B cell (primary cell): ENCODE results near the gene DCPS. TPM values are rescaled to one million over a fixed set of nuclear protein-coding genes. Genes with fewer than 3 reads are reported as not detected.
"Not testable (repeated sequence)": the region's sequence is repeated elsewhere in the genome, so short reads cannot be mapped to it uniquely, and the experiment has no call there.

Experiments used
- ATAC-seq: fragments of 200-7000 bp; cut with Tn5 transposase; one replicate; pipeline ENCODE4 v1.10.0; 2021; ENCODE audit warnings: low read depth, mild to moderate bottlenecking, moderate number of reproducible peaks, moderate library complexity
- CTCF ChIA-PET: fragments of 350-600 bp; sonication (Branson Sonifier 250); formaldehyde crosslinking; loops from one replicate; lab custom pipeline; 2021; ENCODE audit warnings: antibody characterized with exemption, inconsistent platforms; lab: Charles Lee
- POLR2A ChIA-PET: fragments of 350-600 bp; sonication (Branson Sonifier 250); formaldehyde crosslinking; loops from one replicate; lab custom pipeline; 2021; ENCODE audit warnings: antibody characterized with exemption; lab: Charles Lee
- DNase-seq: peaks from one replicate; pipeline ENCODE4 v3.0.0; 2013
- H2AFZ ChIP-seq: 2 replicates; pipeline ENCODE4 v1.6.1; 2012; ENCODE audit warnings: mild to moderate bottlenecking, low read depth, low read length; ENCODE audit not compliant: insufficient read depth, poor library complexity, severe bottlenecking
- H3K27ac ChIP-seq, 2 donors: 1 replicate in 1 of 2; 2 replicates in 1 of 2; pipeline ENCODE4 v1.5.1; 2012 to 2013; ENCODE audit warnings: low read length in 2 of 2, mild to moderate bottlenecking in 2 of 2, moderate library complexity in 1 of 2
- H3K27me3 ChIP-seq, 4 experiments: fragments of 200-600 bp in 1 of 4; sonication (generic) in 1 of 4; replicated peaks in 1 of 4; 1 replicate in 2 of 4; 2 replicates in 2 of 4; pipeline versions ENCODE4 v1.6.1 to v1.7.0; 2013 to 2016; ENCODE audit warnings: low read length in 3 of 4, mild to moderate bottlenecking in 2 of 4, mixed read lengths in 1 of 4, moderate library complexity in 1 of 4; ENCODE audit not compliant: insufficient read depth in 4 of 4, control insufficient read depth in 3 of 4; ENCODE audit errors: control extremely low read depth in 1 of 4
- H3K36me3 ChIP-seq, 2 experiments: replicated peaks in 1 of 2; 1 replicate in 1 of 2; 2 replicates in 1 of 2; pipeline versions ENCODE4 v1.6.1 to v1.7.1; 2013; ENCODE audit warnings: low read length in 1 of 2; ENCODE audit not compliant: insufficient read depth in 2 of 2, control insufficient read depth in 1 of 2; ENCODE audit errors: control extremely low read depth in 1 of 2, extremely low read depth in 1 of 2
- H3K4me1 ChIP-seq, 2 donors: fragments of 200-600 bp in 1 of 2; sonication (generic) in 1 of 2; 1 replicate in 1 of 2; 2 replicates in 1 of 2; pipeline versions ENCODE4 v1.5.1 to v1.6.1; 2013 to 2017; ENCODE audit warnings: low read length in 2 of 2; ENCODE audit not compliant: control insufficient read depth in 2 of 2, insufficient read depth in 2 of 2
- H3K4me2 ChIP-seq: replicated peaks from 2 replicates; pipeline ENCODE3; 2012; ENCODE audit warnings: mild to moderate bottlenecking, low read depth, low read length; ENCODE audit not compliant: poor library complexity, severe bottlenecking
- H3K4me3 ChIP-seq, 5 experiments: fragments of 200-600 bp in 1 of 5; sonication (generic) in 1 of 5; 1 replicate in 3 of 5; 2 replicates in 2 of 5; pipeline versions ENCODE4 v1.5.1 to v1.7.0; 2011 to 2016; ENCODE audit warnings: low read length in 4 of 5, mild to moderate bottlenecking in 4 of 5, low read depth in 2 of 5, control low read depth in 1 of 5, moderate library complexity in 1 of 5; ENCODE audit not compliant: insufficient read depth in 1 of 5; ENCODE audit errors: control extremely low read depth in 1 of 5, extremely low read depth in 1 of 5
- H3K79me2 ChIP-seq: fragments of 200-600 bp; sonication (generic); one replicate; pipeline ENCODE4 v1.6.0; 2016; ENCODE audit warnings: low read length; ENCODE audit not compliant: control insufficient read depth, insufficient read depth
- H3K9ac ChIP-seq: fragments of 200-600 bp; sonication (generic); 2 replicates; pipeline ENCODE4 v1.6.1; 2017; ENCODE audit warnings: mild to moderate bottlenecking, low read length, moderate library complexity
- H3K9me3 ChIP-seq, 3 donors: one replicate each; pipeline versions ENCODE4 v1.6.1 to v1.7.1; 2013; ENCODE audit warnings: low read length in 2 of 3; ENCODE audit not compliant: control insufficient read depth in 2 of 3, insufficient read depth in 1 of 3; ENCODE audit errors: control extremely low read depth in 1 of 3
- H4K20me1 ChIP-seq: 2 replicates; pipeline ENCODE4 v1.6.0; 2012; ENCODE audit warnings: mild to moderate bottlenecking, low read length; ENCODE audit not compliant: insufficient read depth, control insufficient read depth, poor library complexity, severe bottlenecking
- H3K27ac Mint-ChIP-seq: one replicate; pipeline ENCODE4 v1.8.0; 2021; ENCODE audit warnings: mixed read lengths
- H3K27me3 Mint-ChIP-seq: one replicate; pipeline ENCODE4 v1.8.0; 2021; ENCODE audit warnings: mixed read lengths
- H3K4me1 Mint-ChIP-seq: one replicate; pipeline ENCODE4 v1.8.0; 2021; ENCODE audit warnings: mixed read lengths
- H3K4me3 Mint-ChIP-seq: one replicate; pipeline ENCODE4 v1.8.0; 2021; ENCODE audit warnings: mixed read lengths
- H3K9me3 Mint-ChIP-seq: one replicate; pipeline ENCODE4 v1.8.0; 2022; ENCODE audit warnings: mixed read lengths; ENCODE audit not compliant: insufficient read depth
- EZH2 ChIP-seq: IDR thresholded peaks from 2 replicates; pipeline ENCODE4 v1.6.1; 2012; ENCODE audit warnings: borderline replicate concordance, low read depth, mild to moderate bottlenecking, moderate library complexity, low read length; ENCODE audit not compliant: insufficient read depth, poor library complexity, severe bottlenecking
- WGBS: methylation state at CpG from one replicate; pipeline ENCODE4 v1.1.5; 2013; ENCODE audit warnings: missing lambda C conversion rate; ENCODE audit not compliant: insufficient coverage; 5-methylcytosine and 5-hydroxymethylcytosine counted together
- intact Hi-C: fragments of 100-400 bp; cut with micrococcal nuclease; formaldehyde crosslinking; loops from one replicate; pipeline ENCODE4 v1.10.0; 2022
- polyA plus RNA-seq: library from polyadenylated mRNA; depleted of rRNA; stranded (reverse); fragments of >200 nt; gene quantifications from 2 replicates; pipeline ENCODE4 v1.2.3, GENCODE V29; 2012
- total RNA-seq, 2 donors: library from RNA; stranded (reverse); fragments of 120-200 nt in 1 of 2; gene quantifications; 1 replicate in 1 of 2; 2 replicates in 1 of 2; pipeline versions ENCODE4 v1.2.3 to v1.2.4, GENCODE V29; 2013 to 2022
- TF ChIP-seq, protein P1 (sequence below): fragments of 200-600 bp; IDR thresholded peaks from one replicate; pipeline ENCODE4 v1.8.0; 2022; ENCODE audit warnings: antibody characterized with exemption, mild to moderate bottlenecking

The DCPS gene
- total and polyA plus RNA-seq, 2 donors (not counting 1 experiment from before 2014, with no cell fraction given): 21.7 to 37.1 TPM

- Histone ChIP-seq H3K9me3 (no peaks in the 10 kb centered on the region), H3K36me3 (no peaks in the 10 kb centered on the region), H2AFZ (no peak overlapping the region), H3K9ac (no peak overlapping the region), H3K4me1 (no peaks in the 10 kb centered on the region), H3K4me2 (no peak overlapping the region), H3K4me3 (no peak overlapping the region), H3K27me3 (no peaks in the 10 kb centered on the region), H3K27ac (no peak overlapping the region), H3K79me2 (no peaks in the 10 kb centered on the region), H4K20me1 (no peaks in the 10 kb centered on the region)
- no peak overlapping the region for H3K4me3 Mint-ChIP-seq
- H3K27ac Mint-ChIP-seq: no peak overlapping the region
- WGBS: 90% methylated on average over 4 of the region's 4 CpGs
- intact Hi-C loops: no loop called here
- TF ChIP-seq, protein P1, sequence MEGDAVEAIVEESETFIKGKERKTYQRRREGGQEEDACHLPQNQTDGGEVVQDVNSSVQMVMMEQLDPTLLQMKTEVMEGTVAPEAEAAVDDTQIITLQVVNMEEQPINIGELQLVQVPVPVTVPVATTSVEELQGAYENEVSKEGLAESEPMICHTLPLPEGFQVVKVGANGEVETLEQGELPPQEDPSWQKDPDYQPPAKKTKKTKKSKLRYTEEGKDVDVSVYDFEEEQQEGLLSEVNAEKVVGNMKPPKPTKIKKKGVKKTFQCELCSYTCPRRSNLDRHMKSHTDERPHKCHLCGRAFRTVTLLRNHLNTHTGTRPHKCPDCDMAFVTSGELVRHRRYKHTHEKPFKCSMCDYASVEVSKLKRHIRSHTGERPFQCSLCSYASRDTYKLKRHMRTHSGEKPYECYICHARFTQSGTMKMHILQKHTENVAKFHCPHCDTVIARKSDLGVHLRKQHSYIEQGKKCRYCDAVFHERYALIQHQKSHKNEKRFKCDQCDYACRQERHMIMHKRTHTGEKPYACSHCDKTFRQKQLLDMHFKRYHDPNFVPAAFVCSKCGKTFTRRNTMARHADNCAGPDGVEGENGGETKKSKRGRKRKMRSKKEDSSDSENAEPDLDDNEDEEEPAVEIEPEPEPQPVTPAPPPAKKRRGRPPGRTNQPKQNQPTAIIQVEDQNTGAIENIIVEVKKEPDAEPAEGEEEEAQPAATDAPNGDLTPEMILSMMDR: no peak
- no peak for TF ChIP-seq EZH2
- POLR2A ChIA-PET: no interaction called here
- H3K4me1 Mint-ChIP-seq: no peaks in the 10 kb centered on the region
- no peaks in the 10 kb centered on the region for H3K9me3 Mint-ChIP-seq
- CTCF ChIA-PET: no interaction called here
- ATAC-seq (no peak), DNase-seq (no peak)
- H3K27me3 Mint-ChIP-seq: no peaks in the 10 kb centered on the region
Measured at GRCh38 chr11:126380909-126381308, 77.0 kb downstream of the DCPS start.

- H3K79me2 ChIP-seq, H3K9me3 ChIP-seq, H3K36me3 ChIP-seq, intact Hi-C loops, H3K27me3 ChIP-seq, H2AFZ ChIP-seq, H3K4me3 ChIP-seq, H3K4me3 Mint-ChIP-seq, H3K9ac ChIP-seq, POLR2A ChIA-PET, H3K4me1 Mint-ChIP-seq, H3K27ac ChIP-seq, H3K27ac Mint-ChIP-seq, H3K9me3 Mint-ChIP-seq, H4K20me1 ChIP-seq, H3K27me3 Mint-ChIP-seq, CTCF ChIA-PET, ATAC-seq, H3K4me2 ChIP-seq, H3K4me1 ChIP-seq, DNase-seq: not testable (repeated sequence)
- no CpG with 5 or more reads among the region's 10 CpGs for WGBS
Measured at GRCh38 chr11:126381960-126382359, 78.1 kb downstream of the DCPS start.

DNA sequence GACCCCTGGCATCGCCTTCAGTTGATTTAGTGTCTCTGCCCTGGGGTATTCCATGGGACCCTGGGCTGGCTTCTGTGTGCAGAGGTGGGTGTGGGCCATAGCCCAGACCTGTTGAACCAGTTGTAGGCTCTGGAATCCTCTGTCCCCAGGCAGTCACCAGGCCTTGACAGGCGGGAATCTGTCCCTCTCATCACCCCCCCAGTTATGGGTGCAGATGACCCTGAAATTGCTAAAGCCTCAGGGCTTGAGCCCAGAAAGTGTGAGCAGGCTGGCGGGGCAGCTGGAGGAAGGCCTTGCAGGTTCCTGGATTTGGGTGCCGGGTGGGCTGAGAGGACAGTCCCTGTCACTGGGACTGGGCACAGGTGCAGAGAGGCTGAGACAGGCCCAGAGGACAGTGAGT lies 78.8 kb downstream of the DCPS start:
- POLR2A ChIA-PET, intact Hi-C loops, ATAC-seq, H3K9me3 Mint-ChIP-seq, H2AFZ ChIP-seq, H3K4me1 ChIP-seq, H3K27me3 Mint-ChIP-seq, H3K27me3 ChIP-seq, DNase-seq, H3K27ac ChIP-seq, H3K4me3 ChIP-seq, H4K20me1 ChIP-seq, H3K79me2 ChIP-seq, H3K4me1 Mint-ChIP-seq, H3K9ac ChIP-seq, CTCF ChIA-PET, H3K4me2 ChIP-seq, H3K4me3 Mint-ChIP-seq, H3K9me3 ChIP-seq, H3K27ac Mint-ChIP-seq, H3K36me3 ChIP-seq: not testable (repeated sequence)
- WGBS: no CpG with 5 or more reads among the region's 4 CpGs
